Keratinocyte (primary cell): ENCODE results near the gene CAPN7. TPM values are rescaled to one million over a fixed set of nuclear protein-coding genes. Genes with fewer than 3 reads are reported as not detected.

Experiments used
- DNase-seq: peaks from one replicate; pipeline ENCODE4 v3.0.0-alpha.2; 2011; ENCODE audit warnings: low read depth, missing footprints, low spot score
- FAIRE-seq: peaks from 2 replicates; lab custom pipeline; 2011; peaks lifted over from hg19 to GRCh38; lab: Jason Lieb, UNC
- H2AFZ ChIP-seq: 2 replicates; pipeline ENCODE4 v1.6.0; 2012; ENCODE audit warnings: low read length, control low read depth, inconsistent platforms; ENCODE audit not compliant: control insufficient read depth
- H3K27ac ChIP-seq: 2 replicates; pipeline ENCODE4 v1.5.1; 2011; ENCODE audit warnings: low read length; ENCODE audit not compliant: control insufficient read depth, insufficient read depth
- H3K27me3 ChIP-seq: 3 replicates; pipeline ENCODE4 v1.6.0; 2011; ENCODE audit warnings: low read length; ENCODE audit not compliant: control insufficient read depth, insufficient read depth; ENCODE audit errors: extremely low read depth
- H3K36me3 ChIP-seq, 2 experiments: 2 replicates in 1 of 2; 3 replicates in 1 of 2; pipeline ENCODE4 v1.5.1; 2011; ENCODE audit warnings: low read length in 2 of 2, mild to moderate bottlenecking in 1 of 2; ENCODE audit not compliant: control insufficient read depth in 2 of 2, insufficient read depth in 2 of 2; ENCODE audit errors: extremely low read depth in 1 of 2
- H3K4me1 ChIP-seq: 3 replicates; pipeline ENCODE4 v1.5.1; 2011; ENCODE audit warnings: low read length; ENCODE audit not compliant: control insufficient read depth, insufficient read depth; ENCODE audit errors: extremely low read depth
- H3K4me2 ChIP-seq: 3 replicates; pipeline ENCODE4 v1.6.0; 2011; ENCODE audit warnings: low read depth, low read length; ENCODE audit not compliant: control insufficient read depth, insufficient read depth; ENCODE audit errors: extremely low read depth
- H3K4me3 ChIP-seq, 3 experiments: fragments of 200-600 bp in 1 of 3; sonication (generic) in 1 of 3; 2 replicates in 2 of 3; 3 replicates in 1 of 3; pipeline ENCODE4 v1.5.1; 2011 to 2016; ENCODE audit warnings: low read length in 3 of 3, mild to moderate bottlenecking in 3 of 3, control low read depth in 2 of 3, inconsistent platforms in 1 of 3, low read depth in 1 of 3, mixed read lengths in 1 of 3, mixed run types in 1 of 3, moderate library complexity in 1 of 3; ENCODE audit not compliant: control insufficient read depth in 2 of 3, insufficient read depth in 2 of 3; ENCODE audit errors: extremely low read depth in 1 of 3
- H3K79me2 ChIP-seq: 2 replicates; pipeline ENCODE4 v1.6.0; 2012; ENCODE audit warnings: low read length; ENCODE audit not compliant: control insufficient read depth, insufficient read depth
- H3K9ac ChIP-seq: 3 replicates; pipeline ENCODE4 v1.6.0; 2011; ENCODE audit warnings: low read length; ENCODE audit not compliant: control insufficient read depth, insufficient read depth; ENCODE audit errors: extremely low read depth
- H3K9me1 ChIP-seq: 3 replicates; pipeline ENCODE4 v1.6.0; 2011; ENCODE audit warnings: low read length; ENCODE audit not compliant: control insufficient read depth, insufficient read depth; ENCODE audit errors: extremely low read depth
- H3K9me3 ChIP-seq: 2 replicates; pipeline ENCODE4 v1.5.1; 2012; ENCODE audit warnings: low read depth, low read length; ENCODE audit not compliant: control insufficient read depth
- H4K20me1 ChIP-seq: 3 replicates; pipeline ENCODE4 v1.6.0; 2011; ENCODE audit warnings: low read length; ENCODE audit not compliant: control insufficient read depth, insufficient read depth; ENCODE audit errors: extremely low read depth
- EZH2 ChIP-seq: IDR thresholded peaks from one replicate; pipeline ENCODE4 v1.6.1; 2012; ENCODE audit warnings: inconsistent platforms, mild to moderate bottlenecking, low read length, moderate library complexity
- dilution Hi-C: fragments of 300-500 bp; cut with MboI; formaldehyde crosslinking; loops from one replicate; pipeline ENCODE4 v1.7.0; 2020; ENCODE audit warnings: low sequenced_read_pairs; ENCODE audit not compliant: extremely low pct_ligation_motif_present
- polyA plus RNA-seq, 5 experiments: library from polyadenylated mRNA; depleted of rRNA in 3 of 5; stranded (reverse) in 3 of 5; stranded (forward) in 1 of 5; unstranded in 1 of 5; fragments of >200 nt; gene quantifications; 1 replicate in 1 of 5; 2 replicates in 3 of 5; 3 replicates in 1 of 5; pipeline versions ENCODE4 v1.2.1 to v1.2.3, GENCODE V29; 2011 to 2012; ENCODE audit warnings: missing spikeins in 2 of 5, low read depth in 1 of 5, low replicate concordance in 1 of 5
- TF ChIP-seq, protein P1 (sequence below), 3 experiments: IDR thresholded peaks in 1 of 3; conservative IDR thresholded peaks in 1 of 3; optimal IDR thresholded peaks in 1 of 3; 2 replicates in 2 of 3; 3 replicates in 1 of 3; pipeline versions ENCODE3 to v1.5.1; 2011; ENCODE audit warnings: low read length in 3 of 3, mild to moderate bottlenecking in 3 of 3, moderate library complexity in 2 of 3, control low read depth in 1 of 3, inconsistent platforms in 1 of 3; ENCODE audit not compliant: insufficient read depth in 2 of 3; ENCODE audit errors: extremely low read depth in 1 of 3

The CAPN7 gene
- polyA plus RNA-seq, 1 donor (not counting 4 experiments of a cell fraction or from before 2014, with no cell fraction given) = 29.3 TPM

DNA sequence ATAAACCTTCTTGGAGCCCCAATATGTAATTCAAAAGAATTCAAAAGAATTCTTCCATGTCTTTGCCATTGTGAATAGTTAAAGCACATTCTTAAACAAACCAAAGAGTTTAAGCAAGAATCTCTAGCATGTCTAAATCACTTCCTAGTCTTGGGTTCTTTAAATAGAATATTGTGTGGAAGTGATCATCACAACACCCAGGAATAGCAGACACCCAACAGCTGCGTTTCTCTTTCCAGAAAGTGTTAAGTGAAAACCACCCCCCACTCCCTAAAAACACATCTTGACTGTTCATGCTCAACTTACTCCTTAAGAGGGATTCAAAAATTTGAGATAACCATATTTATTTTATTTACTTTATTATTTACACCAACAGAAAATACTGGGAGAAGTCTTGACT is 24.1 kb upstream of the CAPN7 start:
- Histone ChIP-seq H3K9ac (no peak overlapping the region), H2AFZ (no peak overlapping the region), H3K4me2 (no peak overlapping the region), H3K36me3 (no peaks in the 10 kb centered on the region), H3K9me1 (no peaks in the 10 kb centered on the region), H3K4me3 (no peak overlapping the region), H3K79me2 (no peaks in the 10 kb centered on the region), H3K4me1 (no peaks in the 10 kb centered on the region), H3K27ac (no peak overlapping the region), H3K9me3 (no peaks in the 10 kb centered on the region), H4K20me1 (no peaks in the 10 kb centered on the region), H3K27me3 (peaks cover 28% of the 10 kb centered on the region)
- DNase-seq (no peak), FAIRE-seq (no peak)
- TF ChIP-seq EZH2 = no peak
- TF ChIP-seq, protein P1, sequence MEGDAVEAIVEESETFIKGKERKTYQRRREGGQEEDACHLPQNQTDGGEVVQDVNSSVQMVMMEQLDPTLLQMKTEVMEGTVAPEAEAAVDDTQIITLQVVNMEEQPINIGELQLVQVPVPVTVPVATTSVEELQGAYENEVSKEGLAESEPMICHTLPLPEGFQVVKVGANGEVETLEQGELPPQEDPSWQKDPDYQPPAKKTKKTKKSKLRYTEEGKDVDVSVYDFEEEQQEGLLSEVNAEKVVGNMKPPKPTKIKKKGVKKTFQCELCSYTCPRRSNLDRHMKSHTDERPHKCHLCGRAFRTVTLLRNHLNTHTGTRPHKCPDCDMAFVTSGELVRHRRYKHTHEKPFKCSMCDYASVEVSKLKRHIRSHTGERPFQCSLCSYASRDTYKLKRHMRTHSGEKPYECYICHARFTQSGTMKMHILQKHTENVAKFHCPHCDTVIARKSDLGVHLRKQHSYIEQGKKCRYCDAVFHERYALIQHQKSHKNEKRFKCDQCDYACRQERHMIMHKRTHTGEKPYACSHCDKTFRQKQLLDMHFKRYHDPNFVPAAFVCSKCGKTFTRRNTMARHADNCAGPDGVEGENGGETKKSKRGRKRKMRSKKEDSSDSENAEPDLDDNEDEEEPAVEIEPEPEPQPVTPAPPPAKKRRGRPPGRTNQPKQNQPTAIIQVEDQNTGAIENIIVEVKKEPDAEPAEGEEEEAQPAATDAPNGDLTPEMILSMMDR (optimal IDR thresholded peaks at IDR 0.05 in 1 of 3, IDR thresholded peaks at IDR 0.05 in 1 of 3, conservative IDR thresholded peaks at IDR 0.05 in 1 of 3; ENCODE audit: extremely low read depth in 1 of 3, insufficient read depth in 2 of 3, low read length in 3 of 3) = no peak
- dilution Hi-C loops = no loop called here

DNA sequence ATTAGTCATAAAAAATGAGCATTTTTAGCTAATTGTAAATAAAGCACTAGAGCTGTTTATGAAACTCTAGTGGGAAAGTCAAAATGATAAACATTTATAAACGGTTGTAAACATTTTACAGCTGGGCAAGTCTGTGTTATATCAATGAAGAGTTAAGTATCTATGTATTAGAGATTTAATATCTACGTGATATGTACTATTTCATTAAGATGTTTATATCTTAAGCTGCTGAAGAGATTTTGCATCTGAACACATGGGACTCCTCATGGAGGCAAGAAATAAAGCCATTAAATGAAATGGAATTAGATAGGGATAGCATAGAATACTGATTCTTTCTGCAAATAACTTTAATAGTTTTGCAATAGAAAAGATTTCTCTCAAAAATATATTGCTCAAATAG is 23.0 kb upstream of the CAPN7 start:
- H3K27me3 ChIP-seq = peaks cover 26% of the 10 kb centered on the region

More for the DNA sequence above, 23.0 kb upstream of the CAPN7 start:
- H2AFZ ChIP-seq = no peak overlapping the region
- no peak overlapping the region for H3K27ac ChIP-seq
- H4K20me1 ChIP-seq = no peaks in the 10 kb centered on the region
- DNase-seq = no peak
- no peaks in the 10 kb centered on the region for H3K36me3 ChIP-seq
- H3K9ac ChIP-seq = no peak overlapping the region
- H3K4me1 ChIP-seq = no peaks in the 10 kb centered on the region
- no peak for FAIRE-seq
- H3K9me1 ChIP-seq = no peaks in the 10 kb centered on the region
- no peak overlapping the region for H3K4me2 ChIP-seq
- no peak overlapping the region for H3K4me3 ChIP-seq
- dilution Hi-C loops = no loop called here
- no peaks in the 10 kb centered on the region for H3K9me3 ChIP-seq
- no peaks in the 10 kb centered on the region for H3K79me2 ChIP-seq
- no peak for TF ChIP-seq EZH2
- TF ChIP-seq, protein P1 (optimal IDR thresholded peaks at IDR 0.05 in 1 of 3, IDR thresholded peaks at IDR 0.05 in 1 of 3, conservative IDR thresholded peaks at IDR 0.05 in 1 of 3; ENCODE audit: extremely low read depth in 1 of 3, insufficient read depth in 2 of 3, low read length in 3 of 3) = no peak
